GM23338 (cell line): ENCODE data around the gene DRG2.

Experiments used
- CREB1 ChIP-seq: fragments of 250-450 bp; sonication (Bioruptor Pico); IDR thresholded peaks from 2 replicates; pipeline ENCODE4 v1.5.0; 2020; ENCODE audit warnings: low read depth, mild to moderate bottlenecking, moderate library complexity
- EZH2 ChIP-seq: fragments of 200-600 bp; sonication (generic); IDR thresholded peaks from one replicate; pipeline ENCODE4 v1.8.0; 2017; ENCODE audit warnings: antibody characterized with exemption, mild to moderate bottlenecking, low read depth; ENCODE audit not compliant: unreplicated experiment
- EZH2phosphoT487 ChIP-seq: fragments of 200-600 bp; sonication (generic); IDR thresholded peaks from one replicate; pipeline ENCODE4 v1.8.1; 2018; ENCODE audit warnings: antibody characterized with exemption; ENCODE audit not compliant: unreplicated experiment
- JUNB ChIP-seq: IDR thresholded peaks from one replicate; pipeline ENCODE4 v1.6.1; 2016; ENCODE audit warnings: antibody characterized with exemption; ENCODE audit not compliant: unreplicated experiment
- POLR2AphosphoS5 ChIP-seq: IDR thresholded peaks from 2 replicates; pipeline ENCODE4 v1.6.1; 2016; ENCODE audit warnings: antibody characterized with exemption, low read depth
- ZNF114 ChIP-seq: fragments of 250-450 bp; sonication (Bioruptor Pico); IDR thresholded peaks from 2 replicates; pipeline ENCODE4 v1.5.0; 2020; ENCODE audit warnings: mild to moderate bottlenecking, moderate library complexity
- TF ChIP-seq, protein P1 (sequence below), 2 experiments: fragments of 200-600 bp in 1 of 2; sonication (generic) in 1 of 2; conservative IDR thresholded peaks; 2 replicates each; pipeline versions ENCODE4 v1.5.1 to v1.6.1; 2016 to 2017; ENCODE audit warnings: antibody characterized with exemption in 2 of 2, low read depth in 2 of 2, mild to moderate bottlenecking in 2 of 2, moderate library complexity in 1 of 2
- TF ChIP-seq, protein P2 (sequence below): IDR thresholded peaks from one replicate; pipeline ENCODE4 v1.6.1; 2018; ENCODE audit warnings: antibody characterized with exemption; ENCODE audit not compliant: unreplicated experiment

GRCh38 chr17:18102640-18103039 is 14.9 kb downstream of the DRG2 start:
- TF ChIP-seq, protein P1, sequence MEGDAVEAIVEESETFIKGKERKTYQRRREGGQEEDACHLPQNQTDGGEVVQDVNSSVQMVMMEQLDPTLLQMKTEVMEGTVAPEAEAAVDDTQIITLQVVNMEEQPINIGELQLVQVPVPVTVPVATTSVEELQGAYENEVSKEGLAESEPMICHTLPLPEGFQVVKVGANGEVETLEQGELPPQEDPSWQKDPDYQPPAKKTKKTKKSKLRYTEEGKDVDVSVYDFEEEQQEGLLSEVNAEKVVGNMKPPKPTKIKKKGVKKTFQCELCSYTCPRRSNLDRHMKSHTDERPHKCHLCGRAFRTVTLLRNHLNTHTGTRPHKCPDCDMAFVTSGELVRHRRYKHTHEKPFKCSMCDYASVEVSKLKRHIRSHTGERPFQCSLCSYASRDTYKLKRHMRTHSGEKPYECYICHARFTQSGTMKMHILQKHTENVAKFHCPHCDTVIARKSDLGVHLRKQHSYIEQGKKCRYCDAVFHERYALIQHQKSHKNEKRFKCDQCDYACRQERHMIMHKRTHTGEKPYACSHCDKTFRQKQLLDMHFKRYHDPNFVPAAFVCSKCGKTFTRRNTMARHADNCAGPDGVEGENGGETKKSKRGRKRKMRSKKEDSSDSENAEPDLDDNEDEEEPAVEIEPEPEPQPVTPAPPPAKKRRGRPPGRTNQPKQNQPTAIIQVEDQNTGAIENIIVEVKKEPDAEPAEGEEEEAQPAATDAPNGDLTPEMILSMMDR (conservative IDR thresholded peaks at IDR 0.05; ENCODE audit: low read depth in 2 of 2): no peak
- TF ChIP-seq POLR2AphosphoS5: no peak
- TF ChIP-seq ZNF114 (CRISPR knock-in tag): no peak
- no peak for TF ChIP-seq EZH2phosphoT487
- TF ChIP-seq EZH2: no peak
- TF ChIP-seq JUNB: no peak
- TF ChIP-seq, protein P2, sequence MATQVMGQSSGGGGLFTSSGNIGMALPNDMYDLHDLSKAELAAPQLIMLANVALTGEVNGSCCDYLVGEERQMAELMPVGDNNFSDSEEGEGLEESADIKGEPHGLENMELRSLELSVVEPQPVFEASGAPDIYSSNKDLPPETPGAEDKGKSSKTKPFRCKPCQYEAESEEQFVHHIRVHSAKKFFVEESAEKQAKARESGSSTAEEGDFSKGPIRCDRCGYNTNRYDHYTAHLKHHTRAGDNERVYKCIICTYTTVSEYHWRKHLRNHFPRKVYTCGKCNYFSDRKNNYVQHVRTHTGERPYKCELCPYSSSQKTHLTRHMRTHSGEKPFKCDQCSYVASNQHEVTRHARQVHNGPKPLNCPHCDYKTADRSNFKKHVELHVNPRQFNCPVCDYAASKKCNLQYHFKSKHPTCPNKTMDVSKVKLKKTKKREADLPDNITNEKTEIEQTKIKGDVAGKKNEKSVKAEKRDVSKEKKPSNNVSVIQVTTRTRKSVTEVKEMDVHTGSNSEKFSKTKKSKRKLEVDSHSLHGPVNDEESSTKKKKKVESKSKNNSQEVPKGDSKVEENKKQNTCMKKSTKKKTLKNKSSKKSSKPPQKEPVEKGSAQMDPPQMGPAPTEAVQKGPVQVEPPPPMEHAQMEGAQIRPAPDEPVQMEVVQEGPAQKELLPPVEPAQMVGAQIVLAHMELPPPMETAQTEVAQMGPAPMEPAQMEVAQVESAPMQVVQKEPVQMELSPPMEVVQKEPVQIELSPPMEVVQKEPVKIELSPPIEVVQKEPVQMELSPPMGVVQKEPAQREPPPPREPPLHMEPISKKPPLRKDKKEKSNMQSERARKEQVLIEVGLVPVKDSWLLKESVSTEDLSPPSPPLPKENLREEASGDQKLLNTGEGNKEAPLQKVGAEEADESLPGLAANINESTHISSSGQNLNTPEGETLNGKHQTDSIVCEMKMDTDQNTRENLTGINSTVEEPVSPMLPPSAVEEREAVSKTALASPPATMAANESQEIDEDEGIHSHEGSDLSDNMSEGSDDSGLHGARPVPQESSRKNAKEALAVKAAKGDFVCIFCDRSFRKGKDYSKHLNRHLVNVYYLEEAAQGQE: no peak
- no peak for TF ChIP-seq CREB1 (CRISPR knock-in tag)
